Psoas muscle (tissue), 8 donors: ENCODE data around the gene TMA7. TPM values are rescaled to one million over a fixed set of nuclear protein-coding genes. Genes with fewer than 3 reads are reported as not detected.
A peak's percentile ranks its signal among the peaks of the same experiment; 100 is the strongest.

ENCODE experiments used
- ATAC-seq, 4 donors: fragments of 200-7000 bp; cut with Tn5 transposase; one replicate each; pipeline ENCODE4 v1.9.1; 2020; ENCODE audit warnings: moderate library complexity in 3 of 4, mild to moderate bottlenecking in 2 of 4
- DNase-seq, 2 donors: peaks; one replicate each; pipeline ENCODE4 v3.0.0-alpha.2; 2020
- H3K27ac ChIP-seq: fragments of 200-600 bp; one replicate; pipeline ENCODE4 v1.8.0; 2022
- H3K27me3 ChIP-seq, 3 donors: fragments of 200-600 bp in 1 of 3; one replicate each; pipeline versions ENCODE4 v1.6.1 to v1.8.0; 2013 to 2022; ENCODE audit warnings: low read length in 2 of 3, mild to moderate bottlenecking in 2 of 3, moderate library complexity in 1 of 3; ENCODE audit not compliant: insufficient read depth in 3 of 3
- H3K36me3 ChIP-seq, 2 donors: fragments of 200-600 bp in 1 of 2; one replicate each; pipeline versions ENCODE4 v1.6.1 to v1.8.0; 2013 to 2022; ENCODE audit warnings: low read depth in 1 of 2, mild to moderate bottlenecking in 1 of 2, moderate library complexity in 1 of 2; ENCODE audit not compliant: insufficient read depth in 1 of 2
- H3K4me1 ChIP-seq: fragments of 200-600 bp; one replicate; pipeline ENCODE4 v1.8.0; 2022
- H3K4me3 ChIP-seq: fragments of 200-600 bp; one replicate; pipeline ENCODE4 v1.8.0; 2022; ENCODE audit warnings: mild to moderate bottlenecking
- H3K9me3 ChIP-seq: fragments of 200-600 bp; one replicate; pipeline ENCODE4 v1.8.0; 2022
- WGBS, 3 donors: extraction: QIAGEN DNeasy Blood & Tissue Kit; methylation state at CpG; one replicate each; pipeline versions ENCODE4 v1.1.6 to v1.1.7; 2013; 5-methylcytosine and 5-hydroxymethylcytosine counted together
- intact Hi-C, 2 donors: fragments of 100-400 bp; cut with DNase I; formaldehyde crosslinking; loops; one replicate each; pipeline versions ENCODE4 v1.11.0 to v1.14.2; 2022
- polyA plus RNA-seq, 3 donors: library from polyadenylated mRNA; stranded (reverse); fragments of 200-250 nt; gene quantifications; one replicate each; pipeline ENCODE4 v1.2.3, GENCODE V29; 2013
- total RNA-seq, 4 donors: library from RNA; stranded (reverse); fragmentation: NEBNext Ultra II Directional in 2 of 4; extraction: Animal tissue kit (Norgen Biotek cat#: 25700) in 2 of 4; gene quantifications; one replicate each; pipeline versions ENCODE4 v1.2.1 to v1.2.4, GENCODE V29; 2021 to 2023
- TF ChIP-seq, protein P1 (sequence below): fragments of 200-600 bp; IDR thresholded peaks from one replicate; pipeline ENCODE4 v1.8.0; 2022; ENCODE audit warnings: antibody characterized with exemption
- donor health status: healthy with polysubstance abuse.
- donor health status: DM: no; HTN: no; CAD: no; lungs with moderate emphysema.
- donor health status: Bipolar disorder and iron deficiency.
- donor health status: healthy.
- donor health status: DM: yes; HTN: yes; CAD: no.
- donor health status: DM: no; HTN: no; CAD: no.
- donor health status: DM: no; HTN: no; CAD: no.
- donor health status: DM: yes; HTN: yes; CAD: no.

Gene TMA7
- total and polyA plus RNA-seq, 7 donors = 156 to 342 (median 218) TPM

- no peaks in the 10 kb centered on the region for H3K36me3 ChIP-seq
- no peak overlapping the region for H3K4me3 ChIP-seq
- intact Hi-C loops = no loop called here
- TF ChIP-seq, protein P1, sequence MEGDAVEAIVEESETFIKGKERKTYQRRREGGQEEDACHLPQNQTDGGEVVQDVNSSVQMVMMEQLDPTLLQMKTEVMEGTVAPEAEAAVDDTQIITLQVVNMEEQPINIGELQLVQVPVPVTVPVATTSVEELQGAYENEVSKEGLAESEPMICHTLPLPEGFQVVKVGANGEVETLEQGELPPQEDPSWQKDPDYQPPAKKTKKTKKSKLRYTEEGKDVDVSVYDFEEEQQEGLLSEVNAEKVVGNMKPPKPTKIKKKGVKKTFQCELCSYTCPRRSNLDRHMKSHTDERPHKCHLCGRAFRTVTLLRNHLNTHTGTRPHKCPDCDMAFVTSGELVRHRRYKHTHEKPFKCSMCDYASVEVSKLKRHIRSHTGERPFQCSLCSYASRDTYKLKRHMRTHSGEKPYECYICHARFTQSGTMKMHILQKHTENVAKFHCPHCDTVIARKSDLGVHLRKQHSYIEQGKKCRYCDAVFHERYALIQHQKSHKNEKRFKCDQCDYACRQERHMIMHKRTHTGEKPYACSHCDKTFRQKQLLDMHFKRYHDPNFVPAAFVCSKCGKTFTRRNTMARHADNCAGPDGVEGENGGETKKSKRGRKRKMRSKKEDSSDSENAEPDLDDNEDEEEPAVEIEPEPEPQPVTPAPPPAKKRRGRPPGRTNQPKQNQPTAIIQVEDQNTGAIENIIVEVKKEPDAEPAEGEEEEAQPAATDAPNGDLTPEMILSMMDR = no peak
- no peaks in the 10 kb centered on the region for H3K4me1 ChIP-seq
- 48 to 78% (median 50%) methylated on average over 26 to 27 of the region's 27 CpGs for WGBS, 3 donors
- ATAC-seq (peak in 1 of 4 donors; percentile 5), DNase-seq (peak in 1 of 2 donors; percentile 47)
- H3K27ac ChIP-seq = no peak overlapping the region
- peaks cover 0 to 38% (median 2%) of the 10 kb centered on the region in 3 donors for H3K27me3 ChIP-seq
- H3K9me3 ChIP-seq = no peaks in the 10 kb centered on the region
Measured at GRCh38 chr3:48423883-48424695, 16.0 kb upstream of the TMA7 start.

GRCh38 chr3:48425281-48425812, 14.7 kb upstream of the TMA7 start:
- TF ChIP-seq, protein P1 = no peak
- H3K9me3 ChIP-seq = no peaks in the 10 kb centered on the region
- H3K4me1 ChIP-seq = peaks cover 4% of the 10 kb centered on the region
- no peak overlapping the region for H3K4me3 ChIP-seq
- ATAC-seq (no peak), DNase-seq (no peak)
- no peaks in the 10 kb centered on the region for H3K36me3 ChIP-seq
- H3K27ac ChIP-seq = no peak overlapping the region
- H3K27me3 ChIP-seq = peaks cover 0 to 38% (median 4%) of the 10 kb centered on the region in 3 donors
- intact Hi-C loops = no loop called here
- 59 to 76% (median 64%) methylated on average over 10 to 13 of the region's 13 CpGs for WGBS, 3 donors

DNA sequence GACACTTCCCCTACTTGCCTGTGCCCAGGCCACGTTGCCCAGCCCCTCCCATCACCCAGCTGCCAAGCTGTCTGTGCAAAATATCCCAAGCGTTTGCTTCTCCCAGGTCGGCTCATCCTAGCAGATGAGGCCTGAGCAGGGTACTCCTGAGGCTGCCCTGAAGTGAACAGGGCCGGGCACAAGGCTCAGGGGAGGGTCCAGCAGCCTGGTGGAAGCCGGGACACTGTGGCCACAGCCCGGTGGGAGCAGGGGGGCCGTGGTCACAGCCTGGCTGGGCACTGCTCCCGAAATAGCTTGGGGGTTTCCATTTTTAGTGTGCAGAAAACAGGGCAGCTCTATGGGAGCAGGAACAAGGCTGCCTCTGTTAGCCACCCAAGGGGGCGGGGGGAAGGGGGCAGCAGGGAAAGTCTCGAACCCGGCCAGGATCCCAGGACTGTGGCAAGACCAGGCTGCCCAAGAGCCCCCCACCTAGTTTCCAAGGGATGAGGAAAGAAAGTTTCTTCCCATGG, 13.6 kb upstream of the TMA7 start:
- intact Hi-C loops = loop anchor here in 1 of 2 donors (1.0 kb wide), 1 partner anchor 26 kb away; no protein-coding TSS in a partner anchor
- WGBS, 3 donors = 30 to 38% (median 36%) methylated on average over 11 of the region's 11 CpGs
- Histone ChIP-seq H3K9me3 (no peaks in the 10 kb centered on the region), H3K27me3 (peaks cover 0 to 38% (median 4%) of the 10 kb centered on the region in 3 donors), H3K4me1 (peaks cover 4% of the 10 kb centered on the region), H3K4me3 (no peak overlapping the region), H3K36me3 (no peaks in the 10 kb centered on the region), H3K27ac (no peak overlapping the region)
- DNase-seq = no peak
- ATAC-seq = no peak
- TF ChIP-seq, protein P1 = no peak

DNA sequence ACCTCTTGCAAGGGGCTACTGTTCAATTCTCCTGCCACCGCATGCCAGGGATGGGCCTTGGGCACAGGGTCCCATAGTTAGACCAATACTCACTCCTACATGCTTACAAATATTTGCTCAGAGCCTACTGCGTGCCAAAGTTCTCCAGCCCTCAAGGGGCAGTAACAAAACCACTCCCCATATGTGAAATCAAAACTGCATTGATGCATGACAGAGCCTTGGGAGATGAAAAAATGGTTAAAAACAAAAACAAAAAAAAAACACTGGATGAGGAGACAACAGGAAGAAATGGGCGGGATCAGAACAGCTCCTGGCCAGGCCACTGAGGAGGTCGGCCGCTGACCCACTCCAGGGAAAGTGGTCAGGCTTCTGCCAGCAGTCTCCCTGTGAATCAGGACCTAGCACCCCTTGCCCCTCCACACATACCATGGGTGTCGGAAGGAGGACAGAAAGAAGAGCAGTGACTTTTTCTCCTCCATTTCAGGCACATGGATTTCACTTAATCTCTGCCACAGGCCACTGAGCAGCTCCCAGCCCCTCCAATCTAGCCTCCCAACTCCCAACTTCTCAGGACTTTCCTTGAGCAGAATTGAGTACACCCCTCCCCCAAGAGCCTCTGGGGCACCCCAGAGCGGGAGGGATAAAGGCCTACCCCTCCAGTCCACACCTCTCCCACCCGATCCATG, 13.0 kb upstream of the TMA7 start:
- H3K27me3 ChIP-seq = peaks cover 0 to 34% (median 4%) of the 10 kb centered on the region in 3 donors
- no peaks in the 10 kb centered on the region for H3K9me3 ChIP-seq
- H3K4me3 ChIP-seq = peak overlapping the region; percentile 84
- TF ChIP-seq, protein P1 = no peak
- 58 to 64% (median 60%) methylated on average over 8 of the region's 8 CpGs for WGBS, 3 donors
- peaks cover 0 to 5% of the 10 kb centered on the region in 2 donors for H3K36me3 ChIP-seq
- DNase-seq = no peak
- H3K27ac ChIP-seq = no peak overlapping the region
- intact Hi-C loops = loop anchor here in 1 of 2 donors (1.0 kb wide), 1 partner anchor 25 kb away; no protein-coding TSS in a partner anchor
- H3K4me1 ChIP-seq = peaks cover 4% of the 10 kb centered on the region
- ATAC-seq = no peak
